ENCODE data around the gene FRMPD4. TPM values are rescaled to one million over a fixed set of nuclear protein-coding genes. Genes with fewer than 3 reads are reported as not detected.

The FRMPD4 gene
- total RNA-seq, 3 donors from 2014 or later = 0.06 to 3.4 (median 0.34) TPM

DNA sequence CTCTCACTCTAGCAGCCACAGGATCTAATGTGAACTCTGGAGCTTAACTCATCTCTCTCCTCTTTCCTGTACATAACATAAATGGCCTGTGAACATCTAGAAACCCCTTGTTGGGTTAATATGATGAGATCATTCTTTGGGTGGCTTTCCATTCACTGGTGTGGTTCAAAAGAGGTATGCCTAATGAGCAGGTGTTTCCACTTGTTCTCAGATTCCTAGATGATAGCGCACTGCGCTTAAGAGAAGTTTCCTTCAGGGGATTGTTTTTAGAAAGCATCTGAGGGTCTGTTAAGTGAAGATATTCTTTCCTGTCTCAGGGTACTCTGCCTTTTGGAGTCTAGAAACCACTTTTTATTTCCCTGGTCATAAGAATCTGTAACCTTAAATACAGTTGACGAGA is 32.5 kb downstream of the FRMPD4 start:
- Histone ChIP-seq H3K36me3 (ENCODE audit: low read depth) (no peaks in the 10 kb centered on the region), H3K4me1 (ENCODE audit: low read depth) (no peaks in the 10 kb centered on the region), H3K4me3 (no peak overlapping the region), H3K9me3 (no peaks in the 10 kb centered on the region)
- ATAC-seq (no peak), DNase-seq (no peak)
- intact Hi-C loops (cut with DNase I, micrococcal nuclease) = no loop called here
- TF ChIP-seq, protein P1, sequence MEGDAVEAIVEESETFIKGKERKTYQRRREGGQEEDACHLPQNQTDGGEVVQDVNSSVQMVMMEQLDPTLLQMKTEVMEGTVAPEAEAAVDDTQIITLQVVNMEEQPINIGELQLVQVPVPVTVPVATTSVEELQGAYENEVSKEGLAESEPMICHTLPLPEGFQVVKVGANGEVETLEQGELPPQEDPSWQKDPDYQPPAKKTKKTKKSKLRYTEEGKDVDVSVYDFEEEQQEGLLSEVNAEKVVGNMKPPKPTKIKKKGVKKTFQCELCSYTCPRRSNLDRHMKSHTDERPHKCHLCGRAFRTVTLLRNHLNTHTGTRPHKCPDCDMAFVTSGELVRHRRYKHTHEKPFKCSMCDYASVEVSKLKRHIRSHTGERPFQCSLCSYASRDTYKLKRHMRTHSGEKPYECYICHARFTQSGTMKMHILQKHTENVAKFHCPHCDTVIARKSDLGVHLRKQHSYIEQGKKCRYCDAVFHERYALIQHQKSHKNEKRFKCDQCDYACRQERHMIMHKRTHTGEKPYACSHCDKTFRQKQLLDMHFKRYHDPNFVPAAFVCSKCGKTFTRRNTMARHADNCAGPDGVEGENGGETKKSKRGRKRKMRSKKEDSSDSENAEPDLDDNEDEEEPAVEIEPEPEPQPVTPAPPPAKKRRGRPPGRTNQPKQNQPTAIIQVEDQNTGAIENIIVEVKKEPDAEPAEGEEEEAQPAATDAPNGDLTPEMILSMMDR (IDR thresholded peaks at IDR 0.05) = no peak

- no peak for DNase-seq
- H3K9me3 ChIP-seq = no peaks in the 10 kb centered on the region
- ATAC-seq = no peak
- no peak overlapping the region for H3K4me3 ChIP-seq
- TF ChIP-seq, protein P1 (IDR thresholded peaks at IDR 0.05) = no peak
- H3K36me3 ChIP-seq (ENCODE audit: low read depth) = no peaks in the 10 kb centered on the region
- intact Hi-C loops (cut with DNase I, micrococcal nuclease) = no loop called here
- no peaks in the 10 kb centered on the region for H3K4me1 ChIP-seq (ENCODE audit: low read depth)
Measured at GRCh38 chrX:12174358-12174757, 36.1 kb downstream of the FRMPD4 start.

DNA sequence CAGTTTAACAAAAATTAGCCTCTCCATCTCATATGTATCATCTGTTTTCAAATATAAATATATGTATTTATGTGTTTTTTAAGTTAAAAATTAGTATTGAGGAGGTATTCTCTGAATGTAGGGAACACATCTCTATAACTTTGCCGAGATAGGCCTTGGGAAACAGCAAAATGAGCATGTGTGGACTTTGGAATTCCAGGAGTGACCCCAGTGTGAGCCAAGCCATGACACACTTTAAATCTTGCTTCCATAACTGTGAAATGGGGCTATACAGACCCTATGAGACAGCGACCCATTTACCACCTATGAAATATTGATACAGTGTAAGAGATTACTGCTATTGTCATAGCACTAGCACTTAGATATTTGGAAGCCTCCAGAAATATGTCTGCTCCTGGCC is 58.8 kb downstream of the FRMPD4 start:
- intact Hi-C loops (cut with DNase I, micrococcal nuclease) = no loop called here
- H3K36me3 ChIP-seq (ENCODE audit: low read depth) = no peaks in the 10 kb centered on the region
- H3K4me1 ChIP-seq (ENCODE audit: low read depth) = no peaks in the 10 kb centered on the region
- ATAC-seq (no peak), DNase-seq (no peak)
- H3K9me3 ChIP-seq = no peaks in the 10 kb centered on the region
- TF ChIP-seq, protein P1 (IDR thresholded peaks at IDR 0.05) = no peak
- no peak overlapping the region for H3K4me3 ChIP-seq

DNA sequence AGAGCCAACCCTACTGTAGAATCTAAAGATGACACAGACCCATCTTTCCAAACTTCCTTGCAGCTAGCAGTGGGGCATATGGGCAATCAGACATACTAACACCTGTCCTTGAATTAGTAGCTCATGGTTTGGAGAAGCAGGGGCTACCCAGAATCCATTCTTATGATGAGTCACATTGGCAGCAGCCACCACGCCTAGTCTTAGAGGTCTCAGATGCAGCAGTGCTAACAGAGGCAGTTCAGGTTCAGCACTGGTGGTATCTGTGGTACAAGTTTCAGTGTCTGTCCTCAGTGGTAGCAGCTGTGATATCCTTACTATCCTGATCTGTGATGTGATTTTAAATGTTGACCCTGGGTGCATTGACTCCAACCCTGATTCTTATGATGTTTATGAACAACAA is 68.1 kb downstream of the FRMPD4 start:
- no peaks in the 10 kb centered on the region for H3K4me1 ChIP-seq (ENCODE audit: low read depth)
- H3K4me3 ChIP-seq = no peak overlapping the region
- no peaks in the 10 kb centered on the region for H3K9me3 ChIP-seq
- TF ChIP-seq, protein P1 (IDR thresholded peaks at IDR 0.05) = no peak
- no peak for DNase-seq
- no peak for ATAC-seq
- H3K36me3 ChIP-seq (ENCODE audit: low read depth) = no peaks in the 10 kb centered on the region
- intact Hi-C loops (cut with DNase I, micrococcal nuclease) = no loop called here

DNA sequence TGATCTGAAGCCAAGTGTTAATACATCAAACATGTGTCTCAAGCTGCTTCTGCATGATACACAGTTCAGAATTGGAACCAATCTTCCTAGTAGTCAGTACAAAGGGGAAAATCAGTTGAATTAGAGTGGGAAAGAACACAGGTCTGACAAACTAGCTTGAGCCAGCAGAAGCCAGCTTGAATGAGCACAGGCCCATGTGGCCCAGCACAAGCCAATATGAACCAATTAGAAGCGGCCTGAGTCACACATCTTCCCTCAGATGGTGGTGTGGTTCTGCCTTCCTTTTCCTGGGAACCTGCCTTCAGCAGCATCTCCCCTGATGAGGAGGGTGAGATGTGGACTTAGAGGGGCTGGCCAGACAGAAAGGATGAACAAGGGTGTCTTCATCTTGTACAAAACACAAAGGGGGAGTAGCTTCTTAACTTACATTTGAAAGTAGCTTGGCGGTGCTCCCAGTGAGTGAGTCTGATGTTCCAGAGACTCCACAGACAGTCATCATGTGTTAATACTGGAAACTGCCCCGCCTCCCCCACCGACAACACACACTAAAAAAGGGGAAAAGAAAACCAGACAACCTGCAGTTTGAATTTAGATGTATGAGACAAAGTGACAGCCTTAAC is 72.0 kb downstream of the FRMPD4 start:
- no peak overlapping the region for H3K4me3 ChIP-seq
- no peaks in the 10 kb centered on the region for H3K4me1 ChIP-seq (ENCODE audit: low read depth)
- intact Hi-C loops (cut with DNase I, micrococcal nuclease) = no loop called here
- DNase-seq (peak in 1 of 3 donors; percentile 2), ATAC-seq (no peak)
- H3K36me3 ChIP-seq (ENCODE audit: low read depth) = no peaks in the 10 kb centered on the region
- TF ChIP-seq, protein P1 (IDR thresholded peaks at IDR 0.05) = no peak
- no peaks in the 10 kb centered on the region for H3K9me3 ChIP-seq

DNA sequence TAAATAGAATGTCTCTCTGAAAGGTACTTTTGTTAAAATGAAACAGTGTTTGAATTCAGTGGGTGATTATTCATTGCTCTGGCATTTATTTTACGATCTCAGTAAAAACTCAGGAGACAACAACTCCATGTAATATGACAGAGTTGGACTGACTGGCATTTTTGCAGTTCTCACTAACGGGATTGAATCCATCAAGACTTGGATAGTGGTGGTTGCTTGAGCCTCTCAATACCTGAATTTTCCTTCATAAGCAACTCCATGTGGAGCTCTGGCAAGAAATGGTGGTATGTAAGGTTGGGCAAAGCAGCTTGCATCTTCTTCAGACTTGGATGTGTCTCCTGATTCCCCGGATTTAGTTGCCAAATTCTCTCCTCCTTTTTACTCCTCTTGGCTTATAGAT is 72.7 kb downstream of the FRMPD4 start:
- H3K36me3 ChIP-seq (ENCODE audit: low read depth) = no peaks in the 10 kb centered on the region
- intact Hi-C loops (cut with DNase I, micrococcal nuclease) = no loop called here
- no peak overlapping the region for H3K4me3 ChIP-seq
- H3K9me3 ChIP-seq = no peaks in the 10 kb centered on the region
- ATAC-seq = no peak
- H3K4me1 ChIP-seq (ENCODE audit: low read depth) = no peaks in the 10 kb centered on the region
- DNase-seq = no peak
- TF ChIP-seq, protein P1 (IDR thresholded peaks at IDR 0.05) = no peak
